ENCODE measurements around the gene SDR9C7. TPM values are rescaled to one million over a fixed set of nuclear protein-coding genes. Genes with fewer than 3 reads are reported as not detected.
"Not testable (repeated sequence)": the region's sequence is repeated elsewhere in the genome, so short reads cannot be mapped to it uniquely, and the experiment has no call there.

Gene SDR9C7
- total RNA-seq: not detected

- 75 to 93% methylated on average over 4 to 7 of the region's 15 CpGs for WGBS, 2 donors (ENCODE audit: low coverage in 1 of 2)
- H3K9me3 ChIP-seq: no peaks in the 10 kb centered on the region
- no peaks in the 10 kb centered on the region for H3K4me1 ChIP-seq
- TF ChIP-seq POLR2A (IDR thresholded peaks at IDR 0.05): no peak
- no peak for TF ChIP-seq POLR2AphosphoS5 (IDR thresholded peaks at IDR 0.05)
- TF ChIP-seq EP300 (IDR thresholded peaks at IDR 0.05): no peak
- TF ChIP-seq CTCF (IDR thresholded peaks at IDR 0.05): no peak
- no peak within 1 kb of the TSS for H3K27ac ChIP-seq
- H3K27me3 ChIP-seq: no peaks in the 10 kb centered on the region
- H3K4me3 ChIP-seq: no peak within 1 kb of the TSS
- no peaks in the 10 kb centered on the region for H3K36me3 ChIP-seq
- no peak for ATAC-seq
Observed at GRCh38 chr12:56933826-56934625, at the start of gene SDR9C7. Gene SDR9C7, minus strand, starts transcription at chr12:56934408. Its CDS starts 147 bp downstream, at chr12:56934261.

GRCh38 chr12:56983386-56983785 is 49.2 kb upstream of the SDR9C7 start:
- Histone ChIP-seq H3K27me3 (no peaks in the 10 kb centered on the region), H3K36me3 (no peaks in the 10 kb centered on the region), H3K27ac (no peak overlapping the region), H3K4me3 (no peak overlapping the region), H3K9me3 (no peaks in the 10 kb centered on the region), H3K4me1 (peaks cover 0 to 10% (median 0%) of the 10 kb centered on the region in 3 donors)
- 40 to 97% methylated on average over 2 to 4 of the region's 4 CpGs for WGBS, 2 donors (ENCODE audit: low coverage in 1 of 2)
- ATAC-seq: no peak
- TF ChIP-seq CTCF (IDR thresholded peaks at IDR 0.05) (no peak), EP300 (IDR thresholded peaks at IDR 0.05) (no peak), POLR2AphosphoS5 (IDR thresholded peaks at IDR 0.05) (no peak), POLR2A (IDR thresholded peaks at IDR 0.05) (no peak)

GRCh38 chr12:56982578-56983236 is 48.5 kb upstream of the SDR9C7 start:
- not testable (repeated sequence) for H3K27ac ChIP-seq, H3K36me3 ChIP-seq, H3K9me3 ChIP-seq, H3K27me3 ChIP-seq, H3K4me3 ChIP-seq, H3K4me1 ChIP-seq, ATAC-seq
- WGBS, 2 donors (ENCODE audit: low coverage in 1 of 2): no CpG with 5 or more reads among the region's 3 CpGs

GRCh38 chr12:56980941-56981530 is 46.8 kb upstream of the SDR9C7 start:
- H3K36me3 ChIP-seq: no peaks in the 10 kb centered on the region
- 70 to 94% methylated on average over 2 to 3 of the region's 4 CpGs for WGBS, 2 donors (ENCODE audit: low coverage in 1 of 2)
- ATAC-seq: no peak

More at GRCh38 chr12:56980941-56981530, 46.8 kb upstream of the SDR9C7 start:
- H3K27ac ChIP-seq: no peak overlapping the region
- H3K27me3 ChIP-seq: no peaks in the 10 kb centered on the region
- no peaks in the 10 kb centered on the region for H3K4me1 ChIP-seq
- no peak overlapping the region for H3K4me3 ChIP-seq
- TF ChIP-seq CTCF (IDR thresholded peaks at IDR 0.05): no peak
- no peak for TF ChIP-seq POLR2AphosphoS5 (IDR thresholded peaks at IDR 0.05)
- TF ChIP-seq POLR2A (IDR thresholded peaks at IDR 0.05): no peak
- no peak for TF ChIP-seq EP300 (IDR thresholded peaks at IDR 0.05)
- no peaks in the 10 kb centered on the region for H3K9me3 ChIP-seq

Measured in gastroesophageal sphincter (tissue), 4 donors.